Measurements from ENCODE around the gene SLC35F1.

The SLC35F1 gene

DNA sequence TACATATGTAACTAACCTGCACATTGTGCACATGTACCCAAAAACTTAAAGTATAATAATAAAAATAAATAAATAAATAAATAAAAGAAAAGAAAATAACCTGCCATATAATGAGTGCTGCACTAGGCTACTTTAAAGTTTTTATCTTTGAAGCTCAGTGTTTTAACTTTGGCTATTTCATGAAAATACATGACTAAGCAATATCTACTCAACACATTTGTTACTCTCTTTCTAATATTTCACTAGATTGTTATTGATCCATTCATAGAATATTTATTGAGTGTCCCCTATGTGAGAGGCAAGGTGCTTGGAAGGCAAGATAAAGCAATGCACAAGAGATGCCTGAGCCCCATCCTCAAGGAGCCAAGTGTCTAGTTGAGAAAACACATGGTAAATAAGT, 221.7 kb downstream of the SLC35F1 start:
- no peak for DNase-seq

DNA sequence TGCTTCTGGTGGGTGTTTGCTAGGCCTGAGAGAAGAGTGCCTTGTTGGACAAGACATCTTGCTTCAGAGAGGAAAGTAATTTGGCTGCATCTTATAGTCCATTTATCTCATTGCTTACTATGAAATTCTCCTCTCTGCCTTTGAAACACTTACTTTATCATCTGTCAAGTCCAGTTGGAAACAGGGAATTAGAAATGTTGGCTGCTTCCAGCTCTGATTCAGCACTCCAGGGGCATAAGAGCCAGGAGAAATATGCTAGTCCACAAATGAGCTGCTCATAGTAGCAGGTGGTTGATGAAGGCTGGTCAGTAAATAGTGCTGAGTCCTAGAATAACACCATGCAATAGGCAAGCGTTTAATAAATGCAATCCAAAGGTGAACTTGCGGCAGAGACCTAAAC, 227.1 kb downstream of the SLC35F1 start:
- DNase-seq, result no peak

DNA sequence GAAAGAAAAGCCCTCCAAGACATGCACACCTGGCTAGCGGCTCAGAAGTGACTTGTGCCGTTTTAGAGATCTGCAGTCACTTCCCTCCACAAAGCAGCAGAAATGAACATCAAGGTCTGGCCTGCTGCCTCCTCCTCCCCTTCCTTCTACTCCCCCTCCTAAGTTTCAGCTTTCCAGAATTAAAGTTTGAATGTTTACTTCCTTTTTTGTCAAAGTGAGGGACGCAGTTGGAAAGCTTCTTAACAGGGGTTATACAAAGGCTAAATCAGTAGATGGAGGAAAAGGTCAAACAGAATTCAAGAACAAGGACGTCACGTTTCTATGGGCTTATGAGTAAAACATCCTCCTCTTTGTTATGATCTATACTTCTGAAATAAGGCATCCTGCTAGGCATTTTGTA, 227.7 kb downstream of the SLC35F1 start:
- no peak for DNase-seq

DNA sequence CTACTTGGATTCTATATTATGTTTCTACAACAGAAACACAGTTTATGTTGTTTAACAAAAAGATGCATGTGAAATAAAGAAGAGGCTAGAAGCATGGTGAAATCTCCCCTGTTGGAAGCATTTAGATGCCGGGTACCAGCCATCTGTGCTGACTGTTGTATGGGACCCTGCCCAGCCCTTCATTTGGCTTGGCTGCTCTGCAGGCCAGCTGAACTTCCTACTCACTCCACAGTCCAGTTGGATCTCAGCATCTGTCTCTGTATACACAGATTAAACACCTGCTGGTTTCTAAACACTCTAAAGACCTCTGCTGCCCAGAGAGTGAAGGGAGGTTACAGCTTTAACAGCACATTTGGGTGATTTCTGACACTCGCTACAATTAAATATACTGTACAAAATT, 228.3 kb downstream of the SLC35F1 start:
- DNase-seq, result no peak

DNA sequence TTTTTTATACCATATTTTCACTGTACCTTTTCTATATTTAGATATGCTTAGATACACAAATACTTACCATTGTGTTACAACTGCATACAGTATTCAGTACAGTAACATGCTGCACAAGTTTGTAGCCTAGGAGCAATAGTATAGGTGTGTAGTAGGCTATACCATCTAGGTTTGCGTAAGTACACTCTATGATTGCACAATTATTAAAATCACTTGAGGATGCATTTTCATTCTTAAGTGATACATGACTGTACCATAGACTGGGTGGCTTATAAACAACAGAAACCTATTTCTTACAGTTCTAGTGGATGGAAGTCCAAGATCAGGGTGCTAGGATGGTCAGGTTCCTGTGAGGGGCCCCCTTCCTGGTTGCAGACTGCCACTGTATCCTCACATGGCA, 234.1 kb downstream of the SLC35F1 start:
- no peak for DNase-seq

DNA sequence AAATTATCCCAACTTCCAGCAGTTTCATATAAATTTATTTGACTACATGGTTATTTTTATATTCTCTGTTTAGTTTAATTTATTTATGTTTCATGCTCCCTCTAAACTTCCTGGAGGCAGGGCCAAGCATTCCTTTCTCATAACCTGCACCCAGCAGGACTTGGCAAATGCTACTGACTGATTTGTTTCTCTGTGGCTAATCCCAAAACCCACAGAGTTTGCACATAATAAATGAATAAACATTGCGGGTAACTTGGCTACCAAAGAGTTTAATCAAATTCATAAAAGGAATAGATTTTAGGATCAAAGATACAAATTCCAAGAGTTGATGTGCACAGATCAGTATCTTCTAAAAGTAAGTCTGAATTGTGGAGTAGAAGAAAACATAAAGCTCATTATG, 239.5 kb downstream of the SLC35F1 start:
- DNase-seq, result no peak

DNA sequence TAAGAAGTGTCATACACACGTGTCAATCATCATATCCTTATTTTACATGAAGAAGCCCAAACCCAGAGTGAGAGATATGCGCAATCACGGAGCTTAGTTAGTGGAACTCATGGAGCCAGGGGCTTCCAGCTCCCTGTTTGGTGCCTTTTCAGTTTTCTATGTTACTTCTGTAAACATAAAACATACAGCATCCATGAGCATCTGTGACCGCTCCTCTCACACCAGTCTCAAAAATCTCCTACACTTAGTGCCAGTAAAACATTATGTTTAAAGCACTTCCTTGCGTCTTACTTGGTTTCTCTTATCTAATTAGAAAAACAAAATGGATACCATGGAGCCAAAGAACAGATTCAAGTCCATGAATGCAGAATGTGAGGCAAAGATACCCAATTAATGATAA, 240.4 kb downstream of the SLC35F1 start:
- DNase-seq, result no peak

DNA sequence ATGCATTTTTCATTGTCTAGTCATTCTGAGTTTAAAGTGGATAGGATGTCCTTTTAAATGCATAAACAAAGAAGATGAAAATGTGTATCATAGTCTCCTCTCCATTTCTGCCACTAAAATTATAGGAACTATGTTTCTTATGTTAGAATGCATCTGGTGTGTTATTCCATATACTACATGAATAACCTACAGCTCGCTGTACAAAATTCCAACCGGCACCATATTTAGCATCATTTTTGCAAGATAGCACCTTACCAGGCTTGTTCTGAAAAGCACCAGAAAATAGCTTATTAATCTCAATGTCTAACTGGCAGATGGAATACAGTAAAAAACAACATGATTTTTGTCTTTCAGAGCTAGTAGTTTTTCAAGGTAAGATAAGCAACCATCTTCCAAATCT, 241.5 kb downstream of the SLC35F1 start:
- DNase-seq, result no peak

DNA sequence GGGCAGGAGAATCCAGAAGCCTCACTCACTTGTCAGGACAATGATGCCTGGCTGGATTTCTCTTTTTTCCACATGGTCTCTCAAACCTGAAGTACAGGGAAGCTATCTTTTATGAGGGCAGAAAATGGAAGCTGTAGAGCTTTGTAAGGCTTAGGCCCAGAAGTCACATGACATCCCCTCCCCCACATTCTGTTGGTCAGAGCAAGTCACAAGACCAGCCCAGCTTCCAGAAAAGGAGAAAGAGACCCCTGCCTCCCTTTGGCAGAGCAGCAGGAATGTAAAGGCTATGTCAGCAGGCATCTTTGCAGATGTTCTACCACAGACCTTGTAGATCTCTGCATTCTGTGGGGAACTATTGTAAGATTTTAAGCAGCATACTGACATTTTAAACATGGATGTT, 245.5 kb downstream of the SLC35F1 start:
- DNase-seq, result no peak

DNA sequence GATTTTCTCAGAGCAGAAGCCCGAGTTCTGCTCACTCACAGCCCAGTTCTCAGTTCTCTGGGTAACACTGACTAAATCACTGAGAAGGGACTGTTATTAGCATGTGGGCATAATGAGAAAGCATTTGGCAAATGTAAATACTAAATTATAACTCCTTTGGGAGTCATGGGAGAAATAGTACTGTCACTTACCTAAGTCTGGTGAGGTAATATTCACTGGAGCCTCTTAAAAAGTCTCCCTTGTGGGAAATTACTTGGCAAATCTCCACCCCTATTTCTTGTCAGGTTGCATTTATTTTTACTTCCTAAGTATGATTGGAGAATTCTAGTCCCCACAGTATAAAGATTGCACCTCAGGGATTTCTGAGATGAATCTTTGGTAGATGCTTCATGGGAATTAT, 254.3 kb downstream of the SLC35F1 start:
- no peak for DNase-seq

DNA sequence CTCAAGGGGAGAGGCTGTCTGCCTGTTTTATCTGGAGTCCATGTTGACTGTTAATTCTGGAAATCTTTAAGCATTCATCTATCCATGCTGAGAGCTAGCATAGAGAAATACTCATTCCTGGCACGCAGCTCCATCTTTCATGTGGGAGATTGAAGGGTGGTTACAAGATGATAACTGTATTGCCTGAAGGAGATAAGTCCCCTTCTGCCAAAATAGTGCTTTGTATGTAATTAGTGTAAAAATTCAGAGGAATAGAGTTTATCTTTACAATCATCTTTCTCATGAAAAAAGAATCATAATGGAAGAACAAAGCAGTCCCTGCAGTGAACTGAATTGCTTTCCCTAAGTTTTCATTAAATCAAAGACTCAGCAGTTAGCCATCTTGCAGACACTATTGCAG, 256.5 kb downstream of the SLC35F1 start:
- no peak for DNase-seq

DNA sequence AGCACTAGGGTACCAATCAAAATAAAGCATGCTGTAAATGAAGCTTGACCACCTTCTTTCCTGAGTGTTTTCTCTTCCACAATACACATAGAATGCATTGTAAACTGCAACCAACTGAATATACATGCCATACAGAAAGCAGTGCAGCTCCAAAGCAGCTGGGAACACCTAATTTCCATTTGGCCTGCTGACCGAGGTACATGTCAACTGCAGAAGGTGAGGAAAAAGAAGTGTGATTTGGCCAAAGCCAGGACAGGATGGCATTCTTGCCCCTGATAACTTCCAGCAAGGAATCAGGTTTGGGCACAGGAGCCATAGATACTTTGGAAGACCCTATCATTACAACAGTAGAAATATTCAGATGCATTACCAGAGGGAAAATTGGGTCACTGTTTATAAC, 258.4 kb downstream of the SLC35F1 start:
- no peak for DNase-seq

DNA sequence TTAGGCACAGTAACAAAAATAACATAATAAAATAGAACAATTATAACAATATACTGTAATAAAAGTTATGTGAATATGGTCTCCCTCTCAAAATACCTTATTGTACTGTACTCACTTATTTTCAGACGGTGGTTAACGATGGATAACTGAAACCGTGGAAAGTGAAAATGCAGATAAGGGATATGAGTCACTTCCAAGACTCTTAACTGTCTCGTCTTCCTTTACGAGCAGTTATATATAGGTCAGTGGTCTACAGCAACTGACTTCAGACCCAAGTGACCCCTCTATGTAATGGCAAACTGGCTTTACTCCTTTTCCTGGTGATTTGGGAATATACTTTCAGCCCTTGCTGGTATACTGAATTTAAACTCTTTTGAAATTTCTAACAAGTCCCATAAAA, 261.4 kb downstream of the SLC35F1 start:
- DNase-seq, result no peak

DNA sequence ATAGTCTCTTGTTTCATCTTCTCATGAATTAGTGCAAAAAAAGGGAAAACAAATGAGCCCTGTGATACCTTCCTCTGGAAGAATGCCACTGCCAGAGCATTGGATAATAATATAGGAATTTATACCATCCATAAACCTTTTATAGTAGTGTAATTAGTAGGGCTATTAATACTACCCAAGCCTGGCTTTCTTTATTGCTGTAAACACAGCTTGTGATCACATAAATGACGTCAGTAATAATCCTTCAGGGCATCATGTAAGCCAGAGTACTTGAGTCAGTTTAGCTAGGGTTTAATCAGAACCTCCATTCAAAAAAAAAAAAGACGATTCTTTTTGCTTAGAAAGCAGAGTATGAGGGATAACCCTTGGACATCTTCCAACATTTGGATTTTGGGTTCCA, 264.8 kb downstream of the SLC35F1 start:
- DNase-seq, result no peak

DNA sequence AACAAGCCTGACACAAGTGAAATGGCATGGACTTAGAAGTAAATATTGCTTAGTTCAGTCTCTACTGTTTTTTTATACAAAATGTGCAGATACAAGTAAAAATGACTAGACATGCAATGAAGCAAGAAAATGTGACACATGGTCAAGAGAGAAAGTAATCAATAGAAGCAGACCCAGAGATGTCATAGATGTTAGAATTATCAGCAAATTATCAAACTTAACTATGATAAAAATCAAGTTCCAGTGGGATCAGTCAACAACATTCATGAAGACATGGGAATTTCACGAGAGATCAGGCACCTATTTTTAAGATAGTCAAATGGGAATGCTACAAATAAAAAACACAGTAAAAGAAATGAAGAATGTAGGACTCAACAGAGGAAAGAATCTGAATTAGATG, 267.0 kb downstream of the SLC35F1 start:
- DNase-seq, result no peak

DNA sequence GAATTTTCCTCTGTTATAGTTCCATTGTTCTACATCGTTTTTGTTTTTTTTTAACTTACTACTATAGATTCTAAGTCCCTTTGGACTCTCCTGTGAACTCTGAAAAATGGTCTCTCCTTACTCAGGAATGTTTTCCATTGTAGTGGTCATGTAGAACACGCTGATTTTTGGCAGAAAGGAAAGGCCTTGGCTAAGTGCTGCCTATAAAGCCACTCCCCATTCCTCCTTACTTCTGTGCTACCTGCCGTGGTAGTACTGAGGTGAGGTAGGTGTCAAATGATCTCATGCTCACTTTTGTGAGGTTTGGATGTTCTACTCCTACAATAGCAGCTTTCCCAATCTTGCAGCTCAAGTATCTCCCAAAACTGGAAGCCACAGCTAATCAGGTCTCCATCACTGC, 270.7 kb downstream of the SLC35F1 start:
- DNase-seq, result no peak

DNA sequence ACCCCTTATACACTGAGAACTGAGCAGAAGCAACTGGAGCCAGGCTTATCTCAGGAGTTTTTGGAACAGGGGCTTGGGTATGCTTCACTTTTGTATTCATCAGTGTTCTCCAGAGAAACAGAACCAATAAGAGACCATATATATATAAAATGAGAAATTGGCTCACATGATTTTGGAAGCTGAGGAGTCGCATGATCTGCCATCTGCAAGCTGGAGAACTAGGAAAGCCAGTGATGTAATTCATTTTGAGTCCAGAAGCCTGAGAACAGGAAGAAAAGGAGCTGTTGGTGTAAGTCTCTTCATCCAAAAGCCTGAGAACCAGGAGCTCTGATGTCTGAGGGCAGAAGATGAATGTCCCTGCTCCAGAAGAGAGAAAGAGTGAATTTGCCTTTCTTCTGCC, 272.0 kb downstream of the SLC35F1 start:
- no peak for DNase-seq

DNA sequence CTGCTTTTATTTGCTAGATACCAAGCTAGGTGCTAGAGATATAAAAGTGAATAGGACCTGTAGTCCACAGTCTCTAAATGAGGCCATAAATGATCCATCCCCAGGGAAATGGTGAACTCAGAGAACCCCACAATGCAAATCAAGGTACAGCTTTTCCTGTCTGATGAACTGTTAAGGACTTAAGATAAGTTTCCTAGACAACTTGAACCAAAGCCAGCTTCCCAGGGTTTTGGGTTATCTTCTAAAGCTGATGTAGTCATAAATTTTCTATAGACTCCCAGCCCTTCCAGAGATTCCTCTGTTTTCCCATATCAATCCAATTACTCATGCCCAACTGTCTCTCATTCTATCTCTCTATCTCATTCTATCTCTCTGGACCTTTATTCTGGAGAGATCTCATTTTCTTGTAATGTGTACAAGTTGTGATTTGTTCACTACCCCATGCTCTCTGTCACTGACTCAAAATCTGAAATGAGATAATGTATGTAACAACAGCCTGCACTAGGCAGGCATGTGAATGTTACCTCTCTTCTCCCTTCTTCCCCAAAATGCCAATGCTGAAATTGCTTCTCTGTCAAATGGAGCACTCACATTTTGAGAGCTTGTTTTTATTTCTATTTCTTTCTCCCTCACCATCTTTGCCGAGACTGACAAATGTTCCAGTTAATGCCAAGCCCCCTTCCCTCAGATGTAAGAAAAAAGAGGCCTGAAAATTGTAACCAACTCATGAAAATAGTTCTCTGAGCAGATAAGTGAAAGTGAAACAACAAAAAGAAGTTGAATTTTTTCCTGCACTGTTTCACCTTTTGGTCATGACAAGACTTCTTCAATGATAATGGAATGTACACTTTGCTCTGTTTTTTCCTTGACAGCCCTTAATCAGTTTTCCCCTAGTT, 279.9 kb downstream of the SLC35F1 start:
- no peak for DNase-seq

DNA sequence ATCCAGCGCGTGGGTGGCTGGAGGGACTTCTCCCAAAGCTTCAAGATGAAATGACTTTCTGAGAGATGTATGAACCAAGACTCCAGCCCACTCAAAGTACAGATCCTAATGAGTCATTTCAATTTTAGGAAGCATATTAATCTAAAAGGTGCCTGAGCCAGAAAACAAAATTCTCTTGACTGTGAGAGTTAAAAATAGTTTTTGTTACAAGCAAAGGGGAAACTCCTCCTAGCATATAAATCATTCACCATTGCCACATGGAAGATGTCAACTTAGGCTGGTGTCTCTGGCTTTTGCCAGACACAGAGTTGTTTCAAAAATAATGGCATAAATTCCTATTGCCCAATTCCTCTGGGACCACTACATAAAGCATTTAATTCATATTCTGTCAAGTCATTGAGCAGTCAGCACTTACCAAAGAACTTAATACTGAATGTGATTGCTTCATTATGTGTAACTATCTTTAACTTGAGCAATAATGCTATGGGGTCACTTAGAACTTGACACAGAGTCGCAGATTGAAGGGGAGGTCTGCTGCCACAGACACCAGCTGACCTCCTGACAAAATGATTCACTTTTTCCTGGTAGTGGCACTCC, 280.6 kb downstream of the SLC35F1 start:
- DNase-seq, result no peak

DNA sequence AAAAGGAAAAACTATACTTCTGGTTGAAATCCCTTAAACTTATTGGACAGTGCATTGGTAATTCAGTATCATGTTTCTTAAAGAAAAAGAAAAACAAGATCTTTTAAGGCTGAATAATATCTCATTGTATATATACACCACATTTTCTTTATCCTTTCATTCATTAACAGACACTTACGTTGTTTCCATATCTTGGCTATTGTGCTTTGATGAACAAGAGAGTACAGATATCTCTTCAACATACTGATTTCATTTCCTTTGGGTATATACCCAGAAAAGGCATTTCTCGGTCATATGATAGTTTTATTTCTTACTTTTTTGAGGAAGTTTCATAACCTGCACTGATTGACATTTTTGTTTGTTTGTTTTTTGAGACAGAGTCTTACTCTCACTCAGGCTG, 281.5 kb downstream of the SLC35F1 start:
- DNase-seq, result no peak

DNA sequence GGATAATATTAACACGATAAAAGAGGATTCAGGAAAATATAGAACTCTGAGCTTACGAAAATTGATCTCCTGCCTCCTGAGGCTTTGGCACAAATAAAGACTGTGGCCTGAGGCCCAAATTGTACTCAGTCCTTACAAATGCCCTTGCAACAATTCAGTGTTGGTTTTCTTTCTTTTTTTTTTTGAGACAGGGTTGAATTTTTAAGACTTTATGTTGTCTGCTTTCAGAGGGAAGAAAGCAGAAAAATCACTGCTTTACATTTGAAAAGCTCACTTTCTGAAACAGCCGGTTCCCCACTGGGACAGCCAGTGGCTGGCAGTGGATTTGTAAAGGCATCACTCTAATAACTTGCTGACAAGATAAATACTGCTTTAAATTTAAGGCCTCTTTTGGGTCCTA, 290.5 kb downstream of the SLC35F1 start:
- DNase-seq, result no peak

DNA sequence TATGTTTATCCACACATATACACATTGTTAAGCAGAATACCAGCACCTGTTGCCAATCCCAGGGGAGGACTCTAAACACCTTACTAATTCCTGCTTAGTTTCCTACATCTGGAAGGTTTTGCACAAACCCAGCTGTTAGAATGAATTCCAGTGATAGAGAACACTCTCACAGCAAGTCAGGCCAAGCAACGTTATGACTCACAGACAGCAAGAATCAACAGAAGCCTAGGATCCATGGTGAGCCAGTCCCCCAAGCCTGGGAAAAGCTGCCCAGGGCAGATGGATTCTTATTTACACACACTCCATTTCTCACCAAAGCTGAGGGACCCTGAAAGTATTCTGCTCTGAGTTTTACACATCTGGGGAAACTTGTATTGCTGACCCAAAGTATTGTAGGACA, 291.7 kb downstream of the SLC35F1 start:
- no peak for DNase-seq

DNA sequence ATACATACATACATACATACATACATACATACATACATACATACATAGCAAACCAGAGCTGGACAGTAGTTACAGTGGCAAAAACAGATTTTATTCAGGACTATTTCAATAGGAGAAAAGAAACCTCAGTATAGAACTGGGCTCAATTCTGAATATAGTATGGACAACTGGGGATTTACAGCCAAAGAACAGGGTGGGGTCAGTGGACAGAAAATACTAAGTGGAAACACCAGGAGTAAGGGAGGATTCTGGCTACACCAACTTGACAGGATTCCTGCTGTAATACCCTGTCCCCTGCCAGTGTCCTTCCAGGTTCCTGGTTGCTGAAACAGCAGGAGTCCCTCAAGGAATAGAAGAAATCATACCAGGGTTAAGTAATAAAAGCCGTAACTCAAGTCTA, 293.1 kb downstream of the SLC35F1 start:
- DNase-seq, result no peak

DNA sequence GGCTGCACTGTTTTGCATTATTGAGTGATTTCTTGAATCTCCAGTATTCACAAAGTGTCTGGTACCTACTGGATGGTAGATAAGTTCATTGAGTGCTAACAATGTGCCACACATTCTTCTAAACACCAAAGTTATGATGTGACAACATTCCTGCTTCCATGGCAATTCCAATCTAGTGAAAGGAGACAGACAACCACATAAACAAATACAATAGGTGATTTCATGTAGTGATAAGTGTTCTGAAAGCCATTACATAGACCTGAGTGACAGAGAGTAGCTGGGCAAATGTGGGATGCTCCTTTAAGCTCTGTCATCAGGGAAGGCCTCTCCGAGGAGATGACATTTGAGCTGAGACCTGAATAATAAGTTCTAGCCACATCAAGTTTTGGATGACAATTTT, 295.5 kb downstream of the SLC35F1 start:
- DNase-seq, result no peak

DNA sequence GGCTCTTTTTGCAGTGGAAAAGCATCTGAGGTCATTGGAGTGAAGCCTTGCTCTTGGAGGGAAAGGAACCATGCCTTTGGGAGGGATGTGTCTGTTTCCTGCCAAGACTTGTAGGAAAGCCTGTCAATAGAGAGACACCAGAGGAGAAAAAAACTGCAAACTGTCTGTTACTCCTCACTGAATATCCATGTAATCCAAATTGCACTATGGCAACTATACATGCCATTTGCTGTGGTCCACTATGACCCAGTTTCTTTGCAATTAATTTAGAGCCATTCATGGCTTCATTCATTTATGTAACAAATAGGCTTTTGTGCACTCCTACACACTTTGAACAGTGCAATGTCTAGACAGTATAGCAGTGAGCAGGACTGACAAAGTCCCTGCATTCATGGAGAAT, 296.5 kb downstream of the SLC35F1 start:
- no peak for DNase-seq
